OCI-LY3 (cell line): Measurements from ENCODE around the gene PRKCI.
A peak's percentile ranks its signal among the peaks of the same experiment; 100 is the strongest.

Source experiments
- H2AFZ ChIP-seq: fragments of 200-600, 300-600 bp; shearing (Covaris generic); 2 replicates; pipeline ENCODE4 v1.6.0; 2014; ENCODE audit warnings: antibody characterized with exemption, low read depth, low read length
- H3K27ac ChIP-seq: fragments of 200-600, 300-600 bp; sonication (generic); 2 replicates; pipeline ENCODE4 v1.5.1; 2014; ENCODE audit warnings: mild to moderate bottlenecking, low read length, moderate library complexity, mixed read lengths
- H3K27me3 ChIP-seq: fragments of 200-600, 300-600 bp; sonication (generic); 2 replicates; pipeline ENCODE4 v1.6.1; 2014; ENCODE audit warnings: low read depth, low read length, mixed read lengths
- H3K36me3 ChIP-seq: fragments of 200-600, 300-600 bp; sonication (generic); replicated peaks from 2 replicates; pipeline ENCODE3; 2014; ENCODE audit warnings: low read depth, low read length, mixed read lengths
- H3K4me1 ChIP-seq: fragments of 300-600, 200-600 bp; sonication (generic); 2 replicates; pipeline ENCODE4 v1.6.1; 2014; ENCODE audit warnings: low read length, mixed read lengths
- H3K4me2 ChIP-seq: fragments of 200-600, 300-600 bp; sonication (generic); 2 replicates; pipeline ENCODE4 v1.6.1; 2014; ENCODE audit warnings: low read length, mixed read lengths
- H3K4me3 ChIP-seq: fragments of 300-600, 200-600 bp; sonication (generic); 2 replicates; pipeline ENCODE4 v1.5.1; 2014; ENCODE audit warnings: antibody characterized with exemption, mild to moderate bottlenecking, low read length, moderate library complexity
- H3K79me2 ChIP-seq: fragments of 300-600, 200-600 bp; shearing (Covaris generic); 2 replicates; pipeline ENCODE4 v1.6.1; 2014; ENCODE audit warnings: mild to moderate bottlenecking, low read length, mixed read lengths
- H3K9ac ChIP-seq: fragments of 300-600, 200-600 bp; shearing (Covaris generic); 2 replicates; pipeline ENCODE4 v1.6.0; 2014; ENCODE audit warnings: mild to moderate bottlenecking, low read length, moderate library complexity
- H3K9me3 ChIP-seq: fragments of 200-600, 300-600 bp; shearing (Covaris generic); 2 replicates; pipeline ENCODE4 v1.6.1; 2014; ENCODE audit warnings: low read length, mixed read lengths; ENCODE audit not compliant: insufficient read depth
- H4K20me1 ChIP-seq: fragments of 200-600, 300-600 bp; sonication (generic); 2 replicates; pipeline ENCODE4 v1.6.1; 2016; ENCODE audit warnings: low read length, mixed read lengths; ENCODE audit not compliant: insufficient read depth
- CTCF ChIP-seq: fragments of 200-600, 300-600 bp; sonication (generic); IDR thresholded peaks from 2 replicates; pipeline ENCODE4 v1.5.1; 2014; ENCODE audit warnings: antibody characterized with exemption, low read length, low read depth
- EZH2phosphoT487 ChIP-seq: fragments of 200-600 bp; shearing (Covaris generic); IDR thresholded peaks from 2 replicates; pipeline ENCODE4 v1.6.1; 2018; ENCODE audit warnings: antibody characterized with exemption, mixed run types, low read depth

PRKCI gene

GRCh38 chr3:170302008-170302407 lies 79.8 kb downstream of the PRKCI start:
- H3K4me2 ChIP-seq: no peak overlapping the region
- no peaks in the 10 kb centered on the region for H3K27me3 ChIP-seq
- no peaks in the 10 kb centered on the region for H3K36me3 ChIP-seq
- H3K9ac ChIP-seq: no peak overlapping the region
- H3K79me2 ChIP-seq: no peaks in the 10 kb centered on the region
- no peaks in the 10 kb centered on the region for H3K4me1 ChIP-seq
- no peaks in the 10 kb centered on the region for H4K20me1 ChIP-seq
- no peak overlapping the region for H3K27ac ChIP-seq
- no peak overlapping the region for H2AFZ ChIP-seq
- H3K9me3 ChIP-seq: no peaks in the 10 kb centered on the region
- TF ChIP-seq EZH2phosphoT487 (no peak), CTCF (no peak)
- H3K4me3 ChIP-seq: no peak overlapping the region

- Histone ChIP-seq H3K4me2 (no peak overlapping the region), H2AFZ (no peak overlapping the region), H3K27ac (no peak overlapping the region), H3K79me2 (no peaks in the 10 kb centered on the region), H3K4me3 (no peak overlapping the region), H3K9me3 (no peaks in the 10 kb centered on the region), H3K27me3 (no peaks in the 10 kb centered on the region), H3K9ac (no peak overlapping the region), H3K4me1 (peaks cover 18% of the 10 kb centered on the region), H3K36me3 (no peaks in the 10 kb centered on the region), H4K20me1 (no peaks in the 10 kb centered on the region)
- TF ChIP-seq EZH2phosphoT487 (no peak), CTCF (no peak)
Observed at GRCh38 chr3:170306015-170306414, 83.8 kb downstream of the PRKCI start.

- Histone ChIP-seq H3K27ac (no peak overlapping the region), H3K36me3 (no peaks in the 10 kb centered on the region), H2AFZ (no peak overlapping the region), H3K4me2 (no peak overlapping the region), H3K9me3 (no peaks in the 10 kb centered on the region), H3K9ac (no peak overlapping the region), H3K4me3 (no peak overlapping the region), H3K79me2 (no peaks in the 10 kb centered on the region), H4K20me1 (no peaks in the 10 kb centered on the region), H3K27me3 (no peaks in the 10 kb centered on the region), H3K4me1 (peaks cover 18% of the 10 kb centered on the region)
- TF ChIP-seq CTCF: no peak
Observed at GRCh38 chr3:170307671-170308405, 85.6 kb downstream of the PRKCI start.

- Histone ChIP-seq H3K4me1 (peaks cover 21% of the 10 kb centered on the region), H3K4me3 (no peak overlapping the region), H3K9ac (no peak overlapping the region), H3K27me3 (no peaks in the 10 kb centered on the region), H3K9me3 (no peaks in the 10 kb centered on the region), H3K79me2 (no peaks in the 10 kb centered on the region), H2AFZ (no peak overlapping the region), H3K4me2 (0 out of 2 replicates have a peak overlapping the region, but pooled peaks have one; percentile 14), H3K36me3 (no peaks in the 10 kb centered on the region), H4K20me1 (no peaks in the 10 kb centered on the region), H3K27ac (no peak overlapping the region)
- TF ChIP-seq EZH2phosphoT487 (no peak), CTCF (no peak)
Observed at GRCh38 chr3:170309046-170309445, 86.8 kb downstream of the PRKCI start.
